A549 (cell line): Measurements from ENCODE around the gene GID4. TPM values are rescaled to one million over a fixed set of nuclear protein-coding genes. Genes with fewer than 3 reads are reported as not detected.
A peak's percentile ranks its signal among the peaks of the same experiment; 100 is the strongest.

Experiments
- ATAC-seq, 2 experiments: fragments of 200-7000 bp in 1 of 2; fragments of >200 bp in 1 of 2; cut with Nextera tagmentation in 1 of 2; cut with Tn5 transposase in 1 of 2; 3 replicates each; pipeline versions ENCODE4 v1.8.0 to v1.9.1; 2018 to 2020; ENCODE audit warnings: mild to moderate bottlenecking in 1 of 2, moderate library complexity in 1 of 2
- CTCF ChIA-PET: fragments of 300-600 bp; sonication (Branson Sonifier 250); formaldehyde crosslinking; extraction: SDS; loops from one replicate; lab custom pipeline; 2021; ENCODE audit warnings: antibody characterized with exemption, inconsistent platforms; lab: Yijun Ruan, JAX
- POLR2A ChIA-PET: fragments of 350-600 bp; formaldehyde crosslinking; extraction: SDS; loops from one replicate; lab custom pipeline; 2021; ENCODE audit warnings: antibody characterized with exemption, inconsistent platforms; lab: Yijun Ruan, JAX
- DNase-seq, 2 experiments: peaks; one replicate each; pipeline versions ENCODE4 v3.0.0 to v3.0.0-alpha.2; 2011 to 2016; ENCODE audit warnings: low read depth in 1 of 2, low spot score in 1 of 2
- FAIRE-seq: peaks from 2 replicates; lab custom pipeline; 2011; peaks lifted over from hg19 to GRCh38; lab: Jason Lieb, UNC
- H3K27ac ChIP-seq, 2 experiments: fragments of >200 bp; sonication (Bioruptor Twin); formaldehyde crosslinking; 3 replicates each; pipeline ENCODE4 v1.5.1; 2016 to 2017
- H3K4me1 ChIP-seq: fragments of >200 bp; sonication (Bioruptor Twin); formaldehyde crosslinking; 3 replicates; pipeline ENCODE4 v1.6.1; 2016
- H3K4me2 ChIP-seq: fragments of >200 bp; sonication (Bioruptor Twin); formaldehyde crosslinking; 3 replicates; pipeline ENCODE4 v1.6.1; 2016
- H3K4me3 ChIP-seq: fragments of >200 bp; sonication (Bioruptor Twin); formaldehyde crosslinking; 3 replicates; pipeline ENCODE4 v1.5.1; 2016
- H3K9me3 ChIP-seq: fragments of >200 bp; sonication (Bioruptor Twin); formaldehyde crosslinking; 3 replicates; pipeline ENCODE4 v1.6.1; 2016
- CBX8 ChIP-seq: fragments of 200-600 bp; sonication (generic); IDR thresholded peaks from 2 replicates; pipeline ENCODE4 v1.6.1; 2016
- CEBPB ChIP-seq, 2 experiments: fragments of >200 bp in 1 of 2; sonication (Bioruptor Twin) in 1 of 2; formaldehyde crosslinking in 1 of 2; IDR thresholded peaks; 2 replicates each; pipeline ENCODE4 v1.6.1; 2012 to 2016
- CHD4 ChIP-seq: fragments of 200-600 bp; sonication (generic); IDR thresholded peaks from 2 replicates; pipeline ENCODE4 v1.6.1; 2016; ENCODE audit warnings: antibody characterized with exemption, mild to moderate bottlenecking, borderline replicate concordance
- EHF ChIP-seq: fragments of 250-450 bp; sonication (Bioruptor Pico); IDR thresholded peaks from 2 replicates; pipeline ENCODE4 v1.5.0; 2020; ENCODE audit warnings: mild to moderate bottlenecking
- ELK1 ChIP-seq: fragments of 150-350 bp; IDR thresholded peaks from 2 replicates; pipeline ENCODE4 v1.6.1; 2014; ENCODE audit warnings: low read depth, mild to moderate bottlenecking, low read length
- FOSB ChIP-seq: fragments of 250-450 bp; sonication (Bioruptor Pico); IDR thresholded peaks from 2 replicates; pipeline ENCODE4 v1.5.0; 2020; ENCODE audit warnings: mild to moderate bottlenecking, moderate library complexity
- HES2 ChIP-seq: fragments of >200 bp; sonication (Bioruptor Twin); formaldehyde crosslinking; IDR thresholded peaks from 2 replicates; pipeline ENCODE4 v1.6.1; 2016
- HOXB5 ChIP-seq: fragments of 250-450 bp; sonication (Bioruptor Pico); IDR thresholded peaks from 2 replicates; pipeline ENCODE4 v1.5.0; 2020; ENCODE audit warnings: mild to moderate bottlenecking, moderate library complexity
- KDM1A ChIP-seq: fragments of 200-600 bp; sonication (generic); IDR thresholded peaks from 2 replicates; pipeline ENCODE4 v1.6.1; 2016; ENCODE audit warnings: low read depth, mild to moderate bottlenecking
- KDM5A ChIP-seq: fragments of 200-600 bp; sonication (generic); IDR thresholded peaks from 2 replicates; pipeline ENCODE4 v1.6.1; 2016; ENCODE audit warnings: antibody characterized with exemption, mild to moderate bottlenecking
- MAZ ChIP-seq: fragments of 150-350 bp; IDR thresholded peaks from 2 replicates; pipeline ENCODE4 v1.6.1; 2014; ENCODE audit warnings: antibody characterized with exemption, low read depth, low read length, borderline replicate concordance
- NFE2L2 ChIP-seq: fragments of 150-350 bp; conservative IDR thresholded peaks from 2 replicates; pipeline ENCODE4 v1.6.1; 2014; ENCODE audit warnings: low read length
- POLR2A ChIP-seq: IDR thresholded peaks from 2 replicates; pipeline ENCODE4 v1.6.1; 2012; ENCODE audit warnings: mild to moderate bottlenecking, low read length
- POLR2AphosphoS2 ChIP-seq: conservative IDR thresholded peaks from 2 replicates; pipeline ENCODE4 v1.6.1; 2012; ENCODE audit warnings: low read length, improper control_type of control experiment, inconsistent platforms
- RAD21 ChIP-seq, 2 experiments: fragments of >200 bp in 1 of 2; sonication (Bioruptor Twin) in 1 of 2; formaldehyde crosslinking in 1 of 2; IDR thresholded peaks in 1 of 2; conservative IDR thresholded peaks in 1 of 2; 2 replicates in 1 of 2; 3 replicates in 1 of 2; pipeline ENCODE4 v1.6.1; 2012 to 2018; ENCODE audit warnings: inconsistent platforms in 1 of 2
- RNF2 ChIP-seq: fragments of 200-600 bp; sonication (generic); IDR thresholded peaks from 2 replicates; pipeline ENCODE4 v1.6.1; 2016; ENCODE audit warnings: low read depth, mild to moderate bottlenecking, antibody characterized with exemption, moderate library complexity, borderline replicate concordance
- SMC3 ChIP-seq: fragments of >200 bp; sonication (Bioruptor Twin); formaldehyde crosslinking; IDR thresholded peaks from 3 replicates; pipeline ENCODE4 v1.6.1; 2018; ENCODE audit warnings: inconsistent platforms
- SREBF2 ChIP-seq: fragments of 450-650 bp; IDR thresholded peaks from 2 replicates; pipeline ENCODE4 v1.6.1; 2014; ENCODE audit warnings: mild to moderate bottlenecking, moderate library complexity
- TFCP2L1 ChIP-seq: fragments of 250-450 bp; sonication (Bioruptor Pico); IDR thresholded peaks from 2 replicates; pipeline ENCODE4 v1.5.0; 2021; ENCODE audit warnings: mild to moderate bottlenecking
- USF2 ChIP-seq: fragments of 450-650 bp; IDR thresholded peaks from 2 replicates; pipeline ENCODE4 v1.6.1; 2014; ENCODE audit warnings: antibody characterized with exemption
- ZFP36 ChIP-seq: fragments of 450-650 bp; IDR thresholded peaks from 2 replicates; pipeline ENCODE4 v1.6.1; 2014; ENCODE audit warnings: borderline replicate concordance; ENCODE audit not compliant: partially characterized antibody
- WGBS: methylation state at CpG from one replicate; pipeline ENCODE4 v1.1.6; 2017; ENCODE audit errors: missing lambda C conversion rate; 5-methylcytosine and 5-hydroxymethylcytosine counted together
- polyA plus RNA-seq, 4 experiments: library from polyadenylated mRNA; depleted of rRNA in 3 of 4; stranded (reverse); fragments of >200 nt; fragmentation: RNase III in 1 of 4; extraction: RNeasy Plus Mini Kit Qiagen cat#74134 plus additional on column Dnase treatment in 1 of 4; gene quantifications; 2 replicates in 3 of 4; 3 replicates in 1 of 4; pipeline ENCODE4 v1.2.3, GENCODE V29; 2011 to 2017
- TF ChIP-seq, protein P1 (sequence below): fragments of >200 bp; sonication (Bioruptor Twin); formaldehyde crosslinking; IDR thresholded peaks from 3 replicates; pipeline ENCODE4 v1.5.1; 2016

Gene GID4
- polyA plus RNA-seq, 2 of the 4 experiments (the other 2 are of a cell fraction), result 11.2 to 11.5 TPM

DNA sequence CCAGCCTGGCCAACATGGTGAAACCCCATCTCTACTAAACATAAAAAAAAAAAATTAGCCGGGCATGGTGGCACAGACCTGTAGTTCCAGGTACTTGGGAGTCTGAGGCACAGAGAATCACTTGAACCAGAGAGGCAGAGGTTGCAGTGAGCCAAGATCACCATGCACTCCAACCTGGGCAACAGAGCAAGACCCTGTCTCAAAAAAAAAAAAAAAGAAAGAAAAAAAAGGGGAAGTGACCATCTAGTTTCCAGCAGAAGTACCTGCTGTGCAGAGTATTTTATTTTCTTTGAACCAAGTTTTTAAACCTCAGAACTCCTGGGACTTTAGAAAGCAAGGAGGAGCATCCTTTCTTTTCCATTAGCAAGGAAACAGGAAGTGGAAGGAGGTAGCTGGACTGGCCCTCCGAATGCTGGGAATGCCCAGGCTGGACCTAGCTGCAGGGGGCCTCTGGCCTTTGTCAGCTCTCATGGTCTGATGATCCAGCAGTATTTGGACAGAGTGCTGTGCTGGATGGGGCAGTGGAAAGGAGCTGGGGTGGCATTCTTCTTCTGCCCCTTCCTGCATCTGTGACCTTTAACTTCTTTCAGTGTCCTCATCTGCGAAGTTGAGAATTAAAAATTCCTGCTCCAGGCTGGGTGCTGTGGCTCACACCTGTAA, 6.6 kb downstream of the GID4 start:
- ATAC-seq (no peak), FAIRE-seq (no peak), DNase-seq (no peak)
- CTCF ChIA-PET, result interaction anchor here (0.6 to 1.6 kb wide), 7 partner anchors 12 to 733 kb away, joined by 3 to 9 read pairs (median 4); no protein-coding TSS in a partner anchor
- Histone ChIP-seq H3K4me2 (no peak overlapping the region), H3K9me3 (no peaks in the 10 kb centered on the region), H3K27ac (no peak overlapping the region), H3K4me1 (peaks cover 14% of the 10 kb centered on the region), H3K4me3 (no peak overlapping the region)
- no peak for TF ChIP-seq POLR2AphosphoS2
- no peak for TF ChIP-seq RAD21 (conservative IDR thresholded peaks at IDR 0.05 in 1 of 2, IDR thresholded peaks at IDR 0.05 in 1 of 2)
- TF ChIP-seq, protein P1, sequence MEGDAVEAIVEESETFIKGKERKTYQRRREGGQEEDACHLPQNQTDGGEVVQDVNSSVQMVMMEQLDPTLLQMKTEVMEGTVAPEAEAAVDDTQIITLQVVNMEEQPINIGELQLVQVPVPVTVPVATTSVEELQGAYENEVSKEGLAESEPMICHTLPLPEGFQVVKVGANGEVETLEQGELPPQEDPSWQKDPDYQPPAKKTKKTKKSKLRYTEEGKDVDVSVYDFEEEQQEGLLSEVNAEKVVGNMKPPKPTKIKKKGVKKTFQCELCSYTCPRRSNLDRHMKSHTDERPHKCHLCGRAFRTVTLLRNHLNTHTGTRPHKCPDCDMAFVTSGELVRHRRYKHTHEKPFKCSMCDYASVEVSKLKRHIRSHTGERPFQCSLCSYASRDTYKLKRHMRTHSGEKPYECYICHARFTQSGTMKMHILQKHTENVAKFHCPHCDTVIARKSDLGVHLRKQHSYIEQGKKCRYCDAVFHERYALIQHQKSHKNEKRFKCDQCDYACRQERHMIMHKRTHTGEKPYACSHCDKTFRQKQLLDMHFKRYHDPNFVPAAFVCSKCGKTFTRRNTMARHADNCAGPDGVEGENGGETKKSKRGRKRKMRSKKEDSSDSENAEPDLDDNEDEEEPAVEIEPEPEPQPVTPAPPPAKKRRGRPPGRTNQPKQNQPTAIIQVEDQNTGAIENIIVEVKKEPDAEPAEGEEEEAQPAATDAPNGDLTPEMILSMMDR, result no peak
- no peak for TF ChIP-seq ZFP36
- no peak for TF ChIP-seq KDM5A
- no peak for TF ChIP-seq USF2
- TF ChIP-seq CBX8, result no peak
- TF ChIP-seq ELK1, result no peak
- no peak for TF ChIP-seq RNF2
- POLR2A ChIA-PET, result no interaction called here
- WGBS, result 85% methylated on average over 3 of the region's 3 CpGs

- Histone ChIP-seq H3K4me2 (no peak overlapping the region), H3K4me3 (no peak overlapping the region)
- no peak for TF ChIP-seq RAD21 (conservative IDR thresholded peaks at IDR 0.05 in 1 of 2, IDR thresholded peaks at IDR 0.05 in 1 of 2)
- TF ChIP-seq CEBPB (IDR thresholded peaks at IDR 0.05), result no peak
- TF ChIP-seq HES2, result no peak
- no peak for TF ChIP-seq TFCP2L1 (CRISPR knock-in tag)
- no peak for TF ChIP-seq CHD4
- TF ChIP-seq, all 56 proteins: peak for 0
- ChIA-PET POLR2A (no interaction called here), CTCF (interaction anchor here (1.5 kb wide), 1 partner anchor 87 kb away, joined by 4 read pairs; no protein-coding TSS in a partner anchor)
- FAIRE-seq, result no peak
- WGBS, result 92% methylated on average over 6 of the region's 6 CpGs
- Histone ChIP-seq H3K4me1 (no peaks in the 10 kb centered on the region), H3K9me3 (no peaks in the 10 kb centered on the region), H3K27ac (no peak overlapping the region)
- no peak for ATAC-seq
- no peak for DNase-seq
Observed at GRCh38 chr17:18055597-18055996, 16.4 kb downstream of the GID4 start.

- peak; percentile 54 to 72; a peak in 4 of 6 replicates for ATAC-seq
- no peak for DNase-seq
- FAIRE-seq, result no peak
- 96% methylated on average over 3 of the region's 3 CpGs for WGBS
- ChIA-PET POLR2A (no interaction called here), CTCF (interaction anchor here (0.9 to 1.5 kb wide), 2 partner anchors 86 to 165 kb away, joined by 3 to 4 read pairs; no protein-coding TSS in a partner anchor)
- Histone ChIP-seq H3K9me3 (no peaks in the 10 kb centered on the region), H3K4me3 (no peak overlapping the region), H3K27ac (no peak overlapping the region), H3K4me2 (no peak overlapping the region), H3K4me1 (no peaks in the 10 kb centered on the region)
- TF ChIP-seq EHF (CRISPR knock-in tag) (no peak), KDM1A (no peak), RAD21 (conservative IDR thresholded peaks at IDR 0.05 in 1 of 2, IDR thresholded peaks at IDR 0.05 in 1 of 2) (no peak), SREBF2 (no peak), NFE2L2 (no peak), HOXB5 (CRISPR knock-in tag) (no peak), SMC3 (no peak), POLR2A (no peak), MAZ (no peak), FOSB (CRISPR knock-in tag) (no peak)
Observed at GRCh38 chr17:18056214-18056613, 17.0 kb downstream of the GID4 start.
